SU-DHL-6 (cell line): ENCODE data around the gene KIF18B.

Source experiments
- H2AFZ ChIP-seq: fragments of 200-600 bp; sonication (generic); 2 replicates; pipeline ENCODE4 v1.6.1; 2014; ENCODE audit warnings: low read depth, mild to moderate bottlenecking, moderate library complexity, mixed read lengths, antibody characterized with exemption, low read length; ENCODE audit not compliant: severe bottlenecking
- H3F3A ChIP-seq: fragments of 200-600 bp; shearing (Covaris generic); 2 replicates; pipeline ENCODE4 v1.6.0; 2016; ENCODE audit warnings: antibody characterized with exemption, mild to moderate bottlenecking; ENCODE audit not compliant: insufficient read depth
- H3K27ac ChIP-seq: fragments of 200-600 bp; sonication (generic); 2 replicates; pipeline ENCODE4 v1.5.1; 2016; ENCODE audit warnings: low read depth, mild to moderate bottlenecking, low read length, moderate library complexity, mixed read lengths
- H3K27me3 ChIP-seq: fragments of 200-600 bp; sonication (generic), shearing (Covaris generic); 2 replicates; pipeline ENCODE4 v1.6.0; 2014; ENCODE audit warnings: mild to moderate bottlenecking, low read length
- H3K36me3 ChIP-seq: fragments of 200-600 bp; sonication (generic); 2 replicates; pipeline ENCODE4 v1.6.1; 2014; ENCODE audit warnings: mild to moderate bottlenecking, low read length, mixed read lengths
- H3K4me2 ChIP-seq: fragments of 300-600, 200-600 bp; shearing (Covaris generic), sonication (generic); 2 replicates; pipeline ENCODE4 v1.6.0; 2014; ENCODE audit warnings: low read length, low read depth, mild to moderate bottlenecking; ENCODE audit not compliant: poor library complexity, severe bottlenecking
- H3K4me3 ChIP-seq: fragments of 200-600 bp; sonication (generic); 2 replicates; pipeline ENCODE4 v1.5.1; 2014; ENCODE audit warnings: antibody characterized with exemption, low read length, mild to moderate bottlenecking, mixed read lengths; ENCODE audit not compliant: insufficient read depth, poor library complexity, severe bottlenecking
- H3K79me2 ChIP-seq: fragments of 200-600 bp; sonication (generic); 2 replicates; pipeline ENCODE4 v1.6.1; 2014; ENCODE audit warnings: mild to moderate bottlenecking, low read length, moderate library complexity; ENCODE audit not compliant: insufficient read depth
- H3K9ac ChIP-seq: fragments of 200-600 bp; sonication (generic); 2 replicates; pipeline ENCODE4 v1.7.0; 2014; ENCODE audit warnings: mild to moderate bottlenecking, low read length
- H3K9me2 ChIP-seq: fragments of 200-600 bp; sonication (generic); replicated peaks from 2 replicates; pipeline ENCODE4 v1.6.1; 2014; ENCODE audit warnings: low read length; ENCODE audit not compliant: insufficient read depth
- H3K9me3 ChIP-seq: fragments of 200-600 bp; sonication (generic); 2 replicates; pipeline ENCODE4 v1.6.1; 2014; ENCODE audit warnings: low read length, mixed read lengths; ENCODE audit not compliant: insufficient read depth
- H4K20me1 ChIP-seq: fragments of 200-600 bp; sonication (generic); 2 replicates; pipeline ENCODE4 v1.6.1; 2014; ENCODE audit warnings: low read depth, mild to moderate bottlenecking, antibody characterized with exemption, low read length, moderate library complexity, mixed read lengths
- CTCF ChIP-seq: fragments of 200-600 bp; sonication (generic); IDR thresholded peaks from one replicate; pipeline ENCODE4 v1.5.1; 2017; ENCODE audit warnings: antibody characterized with exemption, mild to moderate bottlenecking, low read length, moderate library complexity; ENCODE audit not compliant: insufficient read depth, poor library complexity, severe bottlenecking
- EZH2phosphoT487 ChIP-seq: fragments of 200-600 bp; sonication (generic), shearing (Covaris generic); conservative IDR thresholded peaks from 2 replicates; pipeline ENCODE4 v1.6.1; 2018; ENCODE audit warnings: mild to moderate bottlenecking, antibody characterized with exemption, low read length, moderate library complexity, mixed read lengths

Gene KIF18B

GRCh38 chr17:44919885-44920564 is 27.5 kb downstream of the KIF18B start:
- Histone ChIP-seq H3K27me3 (no peaks in the 10 kb centered on the region), H3K4me2 (no peak overlapping the region), H3K9ac (no peak overlapping the region), H3F3A (peaks cover 10% of the 10 kb centered on the region), H4K20me1 (no peaks in the 10 kb centered on the region), H3K9me2 (no peaks in the 10 kb centered on the region), H3K79me2 (no peaks in the 10 kb centered on the region), H3K4me3 (no peak overlapping the region), H3K9me3 (no peaks in the 10 kb centered on the region), H3K27ac (no peak overlapping the region), H3K36me3 (no peaks in the 10 kb centered on the region), H2AFZ (no peak overlapping the region)
- peak; percentile 59 for TF ChIP-seq CTCF
- no peak for TF ChIP-seq EZH2phosphoT487

- Histone ChIP-seq H3K36me3 (no peaks in the 10 kb centered on the region), H3K79me2 (no peaks in the 10 kb centered on the region), H3K4me3 (no peak overlapping the region), H3K9me2 (no peaks in the 10 kb centered on the region), H3K4me2 (no peak overlapping the region), H3K9me3 (no peaks in the 10 kb centered on the region), H3K27me3 (no peaks in the 10 kb centered on the region), H3F3A (peaks cover 5% of the 10 kb centered on the region), H3K27ac (no peak overlapping the region), H4K20me1 (no peaks in the 10 kb centered on the region), H3K9ac (no peak overlapping the region), H2AFZ (no peak overlapping the region)
- TF ChIP-seq CTCF (no peak), EZH2phosphoT487 (no peak)
These were observed 28.2 kb downstream of the KIF18B start for GRCh38 chr17:44919411-44919810.

GRCh38 chr17:44918006-44918405 is 29.6 kb downstream of the KIF18B start:
- Histone ChIP-seq H3K27me3 (no peaks in the 10 kb centered on the region), H3K9me2 (no peaks in the 10 kb centered on the region), H4K20me1 (no peaks in the 10 kb centered on the region), H3K36me3 (no peaks in the 10 kb centered on the region), H3K4me2 (no peak overlapping the region), H3K27ac (no peak overlapping the region), H3K4me3 (no peak overlapping the region), H3K79me2 (no peaks in the 10 kb centered on the region), H2AFZ (no peak overlapping the region), H3F3A (no peaks in the 10 kb centered on the region), H3K9ac (no peak overlapping the region), H3K9me3 (no peaks in the 10 kb centered on the region)
- TF ChIP-seq CTCF (no peak), EZH2phosphoT487 (no peak)
